Measurements from ENCODE around the gene OXSR1. TPM values are rescaled to one million over a fixed set of nuclear protein-coding genes. Genes with fewer than 3 reads are reported as not detected.

OXSR1 gene
- total and polyA plus RNA-seq, 2 experiments from 2014 or later: 16.0 to 41.1 TPM

- TF ChIP-seq, protein P1, sequence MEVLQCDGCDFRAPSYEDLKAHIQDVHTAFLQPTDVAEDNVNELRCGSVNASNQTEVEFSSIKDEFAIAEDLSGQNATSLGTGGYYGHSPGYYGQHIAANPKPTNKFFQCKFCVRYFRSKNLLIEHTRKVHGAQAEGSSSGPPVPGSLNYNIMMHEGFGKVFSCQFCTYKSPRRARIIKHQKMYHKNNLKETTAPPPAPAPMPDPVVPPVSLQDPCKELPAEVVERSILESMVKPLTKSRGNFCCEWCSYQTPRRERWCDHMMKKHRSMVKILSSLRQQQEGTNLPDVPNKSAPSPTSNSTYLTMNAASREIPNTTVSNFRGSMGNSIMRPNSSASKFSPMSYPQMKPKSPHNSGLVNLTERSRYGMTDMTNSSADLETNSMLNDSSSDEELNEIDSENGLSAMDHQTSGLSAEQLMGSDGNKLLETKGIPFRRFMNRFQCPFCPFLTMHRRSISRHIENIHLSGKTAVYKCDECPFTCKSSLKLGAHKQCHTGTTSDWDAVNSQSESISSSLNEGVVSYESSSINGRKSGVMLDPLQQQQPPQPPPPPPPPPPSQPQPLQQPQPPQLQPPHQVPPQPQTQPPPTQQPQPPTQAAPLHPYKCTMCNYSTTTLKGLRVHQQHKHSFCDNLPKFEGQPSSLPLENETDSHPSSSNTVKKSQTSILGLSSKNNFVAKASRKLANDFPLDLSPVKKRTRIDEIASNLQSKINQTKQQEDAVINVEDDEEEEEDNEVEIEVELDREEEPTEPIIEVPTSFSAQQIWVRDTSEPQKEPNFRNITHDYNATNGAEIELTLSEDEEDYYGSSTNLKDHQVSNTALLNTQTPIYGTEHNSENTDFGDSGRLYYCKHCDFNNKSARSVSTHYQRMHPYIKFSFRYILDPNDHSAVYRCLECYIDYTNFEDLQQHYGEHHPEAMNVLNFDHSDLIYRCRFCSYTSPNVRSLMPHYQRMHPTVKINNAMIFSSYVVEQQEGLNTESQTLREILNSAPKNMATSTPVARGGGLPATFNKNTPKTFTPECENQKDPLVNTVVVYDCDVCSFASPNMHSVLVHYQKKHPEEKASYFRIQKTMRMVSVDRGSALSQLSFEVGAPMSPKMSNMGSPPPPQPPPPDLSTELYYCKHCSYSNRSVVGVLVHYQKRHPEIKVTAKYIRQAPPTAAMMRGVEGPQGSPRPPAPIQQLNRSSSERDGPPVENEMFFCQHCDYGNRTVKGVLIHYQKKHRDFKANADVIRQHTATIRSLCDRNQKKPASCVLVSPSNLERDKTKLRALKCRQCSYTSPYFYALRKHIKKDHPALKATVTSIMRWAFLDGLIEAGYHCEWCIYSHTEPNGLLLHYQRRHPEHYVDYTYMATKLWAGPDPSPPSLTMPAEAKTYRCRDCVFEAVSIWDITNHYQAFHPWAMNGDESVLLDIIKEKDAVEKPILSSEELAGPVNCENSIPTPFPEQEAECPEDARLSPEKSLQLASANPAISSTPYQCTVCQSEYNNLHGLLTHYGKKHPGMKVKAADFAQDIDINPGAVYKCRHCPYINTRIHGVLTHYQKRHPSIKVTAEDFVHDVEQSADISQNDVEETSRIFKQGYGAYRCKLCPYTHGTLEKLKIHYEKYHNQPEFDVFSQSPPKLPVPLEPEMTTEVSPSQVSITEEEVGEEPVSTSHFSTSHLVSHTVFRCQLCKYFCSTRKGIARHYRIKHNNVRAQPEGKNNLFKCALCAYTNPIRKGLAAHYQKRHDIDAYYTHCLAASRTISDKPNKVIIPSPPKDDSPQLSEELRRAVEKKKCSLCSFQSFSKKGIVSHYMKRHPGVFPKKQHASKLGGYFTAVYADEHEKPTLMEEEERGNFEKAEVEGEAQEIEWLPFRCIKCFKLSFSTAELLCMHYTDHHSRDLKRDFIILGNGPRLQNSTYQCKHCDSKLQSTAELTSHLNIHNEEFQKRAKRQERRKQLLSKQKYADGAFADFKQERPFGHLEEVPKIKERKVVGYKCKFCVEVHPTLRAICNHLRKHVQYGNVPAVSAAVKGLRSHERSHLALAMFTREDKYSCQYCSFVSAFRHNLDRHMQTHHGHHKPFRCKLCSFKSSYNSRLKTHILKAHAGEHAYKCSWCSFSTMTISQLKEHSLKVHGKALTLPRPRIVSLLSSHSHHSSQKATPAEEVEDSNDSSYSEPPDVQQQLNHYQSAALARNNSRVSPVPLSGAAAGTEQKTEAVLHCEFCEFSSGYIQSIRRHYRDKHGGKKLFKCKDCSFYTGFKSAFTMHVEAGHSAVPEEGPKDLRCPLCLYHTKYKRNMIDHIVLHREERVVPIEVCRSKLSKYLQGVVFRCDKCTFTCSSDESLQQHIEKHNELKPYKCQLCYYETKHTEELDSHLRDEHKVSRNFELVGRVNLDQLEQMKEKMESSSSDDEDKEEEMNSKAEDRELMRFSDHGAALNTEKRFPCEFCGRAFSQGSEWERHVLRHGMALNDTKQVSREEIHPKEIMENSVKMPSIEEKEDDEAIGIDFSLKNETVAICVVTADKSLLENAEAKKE (CRISPR knock-in tag; IDR thresholded peaks at IDR 0.05): no peak
- TF ChIP-seq CTCF (conservative IDR thresholded peaks at IDR 0.05; ENCODE audit: low read depth in 2 of 2) (no peak), ZNF114 (CRISPR knock-in tag; IDR thresholded peaks at IDR 0.05) (no peak), POLR2AphosphoS5 (IDR thresholded peaks at IDR 0.05; ENCODE audit: low read depth) (no peak), EZH2 (IDR thresholded peaks at IDR 0.05; ENCODE audit: low read depth, unreplicated experiment) (no peak)
- TF ChIP-seq, protein P2, sequence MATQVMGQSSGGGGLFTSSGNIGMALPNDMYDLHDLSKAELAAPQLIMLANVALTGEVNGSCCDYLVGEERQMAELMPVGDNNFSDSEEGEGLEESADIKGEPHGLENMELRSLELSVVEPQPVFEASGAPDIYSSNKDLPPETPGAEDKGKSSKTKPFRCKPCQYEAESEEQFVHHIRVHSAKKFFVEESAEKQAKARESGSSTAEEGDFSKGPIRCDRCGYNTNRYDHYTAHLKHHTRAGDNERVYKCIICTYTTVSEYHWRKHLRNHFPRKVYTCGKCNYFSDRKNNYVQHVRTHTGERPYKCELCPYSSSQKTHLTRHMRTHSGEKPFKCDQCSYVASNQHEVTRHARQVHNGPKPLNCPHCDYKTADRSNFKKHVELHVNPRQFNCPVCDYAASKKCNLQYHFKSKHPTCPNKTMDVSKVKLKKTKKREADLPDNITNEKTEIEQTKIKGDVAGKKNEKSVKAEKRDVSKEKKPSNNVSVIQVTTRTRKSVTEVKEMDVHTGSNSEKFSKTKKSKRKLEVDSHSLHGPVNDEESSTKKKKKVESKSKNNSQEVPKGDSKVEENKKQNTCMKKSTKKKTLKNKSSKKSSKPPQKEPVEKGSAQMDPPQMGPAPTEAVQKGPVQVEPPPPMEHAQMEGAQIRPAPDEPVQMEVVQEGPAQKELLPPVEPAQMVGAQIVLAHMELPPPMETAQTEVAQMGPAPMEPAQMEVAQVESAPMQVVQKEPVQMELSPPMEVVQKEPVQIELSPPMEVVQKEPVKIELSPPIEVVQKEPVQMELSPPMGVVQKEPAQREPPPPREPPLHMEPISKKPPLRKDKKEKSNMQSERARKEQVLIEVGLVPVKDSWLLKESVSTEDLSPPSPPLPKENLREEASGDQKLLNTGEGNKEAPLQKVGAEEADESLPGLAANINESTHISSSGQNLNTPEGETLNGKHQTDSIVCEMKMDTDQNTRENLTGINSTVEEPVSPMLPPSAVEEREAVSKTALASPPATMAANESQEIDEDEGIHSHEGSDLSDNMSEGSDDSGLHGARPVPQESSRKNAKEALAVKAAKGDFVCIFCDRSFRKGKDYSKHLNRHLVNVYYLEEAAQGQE (IDR thresholded peaks at IDR 0.05; ENCODE audit: unreplicated experiment): no peak
- TF ChIP-seq, protein P3, sequence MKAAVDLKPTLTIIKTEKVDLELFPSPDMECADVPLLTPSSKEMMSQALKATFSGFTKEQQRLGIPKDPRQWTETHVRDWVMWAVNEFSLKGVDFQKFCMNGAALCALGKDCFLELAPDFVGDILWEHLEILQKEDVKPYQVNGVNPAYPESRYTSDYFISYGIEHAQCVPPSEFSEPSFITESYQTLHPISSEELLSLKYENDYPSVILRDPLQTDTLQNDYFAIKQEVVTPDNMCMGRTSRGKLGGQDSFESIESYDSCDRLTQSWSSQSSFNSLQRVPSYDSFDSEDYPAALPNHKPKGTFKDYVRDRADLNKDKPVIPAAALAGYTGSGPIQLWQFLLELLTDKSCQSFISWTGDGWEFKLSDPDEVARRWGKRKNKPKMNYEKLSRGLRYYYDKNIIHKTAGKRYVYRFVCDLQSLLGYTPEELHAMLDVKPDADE (IDR thresholded peaks at IDR 0.05): no peak
Measured at GRCh38 chr3:38130631-38131065, 34.7 kb upstream of the OXSR1 start (continued).
